Forelimb muscle (tissue), 1 donor: ENCODE results near the gene NTNG2. TPM values are rescaled to one million over a fixed set of nuclear protein-coding genes. Genes with fewer than 3 reads are reported as not detected.
A peak's percentile ranks its signal among the peaks of the same experiment; 100 is the strongest.
"Not testable (repeated sequence)": the region's sequence is repeated elsewhere in the genome, so short reads cannot be mapped to it uniquely, and the experiment has no call there.

Source experiments
- DNase-seq: peaks from one replicate; pipeline ENCODE4 v3.0.0-alpha.2; 2013; ENCODE audit warnings: low read depth
- polyA plus RNA-seq: library from polyadenylated mRNA; unstranded; fragments of 120-200 nt; gene quantifications from one replicate; pipeline ENCODE4 v1.2.1, GENCODE V29; 2013; ENCODE audit not compliant: insufficient read length

The NTNG2 gene, protein sequence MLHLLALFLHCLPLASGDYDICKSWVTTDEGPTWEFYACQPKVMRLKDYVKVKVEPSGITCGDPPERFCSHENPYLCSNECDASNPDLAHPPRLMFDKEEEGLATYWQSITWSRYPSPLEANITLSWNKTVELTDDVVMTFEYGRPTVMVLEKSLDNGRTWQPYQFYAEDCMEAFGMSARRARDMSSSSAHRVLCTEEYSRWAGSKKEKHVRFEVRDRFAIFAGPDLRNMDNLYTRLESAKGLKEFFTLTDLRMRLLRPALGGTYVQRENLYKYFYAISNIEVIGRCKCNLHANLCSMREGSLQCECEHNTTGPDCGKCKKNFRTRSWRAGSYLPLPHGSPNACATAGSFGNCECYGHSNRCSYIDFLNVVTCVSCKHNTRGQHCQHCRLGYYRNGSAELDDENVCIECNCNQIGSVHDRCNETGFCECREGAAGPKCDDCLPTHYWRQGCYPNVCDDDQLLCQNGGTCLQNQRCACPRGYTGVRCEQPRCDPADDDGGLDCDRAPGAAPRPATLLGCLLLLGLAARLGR
- polyA plus RNA-seq, result 0.25 TPM

DNA sequence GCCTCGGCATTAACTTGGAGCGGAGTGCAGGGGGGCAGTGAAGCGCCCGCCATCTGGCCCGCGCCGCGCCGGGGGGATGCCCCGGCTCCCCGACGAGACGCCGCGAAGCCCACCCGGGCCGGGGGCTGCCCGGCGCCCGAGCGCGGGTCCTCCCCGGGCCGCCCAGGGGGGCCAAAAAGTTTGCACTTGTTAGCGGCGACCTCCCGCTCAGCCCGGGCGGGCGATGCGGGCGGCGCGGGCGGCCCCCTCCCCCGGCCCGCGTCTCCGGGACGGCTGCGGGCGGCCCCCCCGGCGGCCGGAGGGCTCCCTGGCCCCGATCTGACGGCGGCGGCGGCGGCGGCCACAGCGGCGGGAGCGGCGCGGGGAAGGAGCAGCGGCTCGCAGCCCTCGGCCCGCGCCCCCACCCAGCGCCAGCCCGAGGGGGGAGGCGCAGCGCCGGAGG lies at the start of gene NTNG2:
Gene NTNG2, plus strand, starts transcription at position 316 of the 442 bp plus-strand sequence. CDS start 4,774 bp downstream, outside the sequence.
- no peak for DNase-seq

DNA sequence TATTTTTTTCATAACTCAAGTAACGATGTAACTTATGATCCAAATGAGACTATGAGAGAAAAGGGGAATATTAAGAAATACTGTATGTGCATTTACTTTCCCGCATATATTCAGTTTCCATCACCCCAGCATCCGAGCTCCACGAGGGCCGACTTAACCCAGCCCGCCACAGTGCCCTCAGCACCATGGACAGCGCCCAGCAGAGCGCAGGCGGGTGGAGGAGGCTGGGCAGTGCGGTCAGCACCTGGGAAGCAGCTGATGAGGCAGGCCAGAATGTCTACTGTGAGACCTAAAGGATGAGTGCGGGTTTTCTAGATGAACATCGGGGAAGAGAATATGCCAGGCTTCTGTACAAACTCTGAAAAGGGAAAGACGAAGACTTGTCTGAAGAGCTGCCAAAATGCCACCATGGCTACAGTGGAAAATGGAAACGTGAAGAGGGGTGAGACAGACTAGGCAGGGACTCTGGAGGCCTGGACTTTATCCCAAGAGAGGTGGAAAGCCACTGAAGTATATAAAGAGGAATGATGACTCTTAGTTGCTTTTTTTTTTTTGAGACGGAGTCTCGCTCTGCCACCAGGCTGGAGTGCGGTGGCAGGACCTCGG lies 47.7 kb upstream of the NTNG2 start:
- DNase-seq, result peak; percentile 22

DNA sequence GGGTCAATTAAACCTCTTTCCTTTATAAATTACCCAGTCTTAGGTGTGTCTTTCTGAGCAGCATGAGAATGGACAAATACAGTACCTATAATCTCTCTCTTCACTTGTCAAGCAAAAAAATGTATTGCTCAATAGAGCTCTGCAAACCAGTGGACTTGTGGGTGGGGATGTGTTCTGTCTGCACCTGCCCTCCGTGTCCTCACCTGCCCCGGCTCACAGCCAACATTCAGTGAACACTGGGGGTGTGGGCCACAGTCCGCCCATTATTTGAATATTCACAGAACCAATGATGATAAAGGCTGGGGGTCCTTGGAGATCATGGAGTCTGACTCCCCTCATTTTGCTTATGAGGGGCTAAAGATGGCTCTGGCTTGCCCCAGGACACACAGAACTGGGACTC lies 45.3 kb upstream of the NTNG2 start:
- DNase-seq, result no peak

DNA sequence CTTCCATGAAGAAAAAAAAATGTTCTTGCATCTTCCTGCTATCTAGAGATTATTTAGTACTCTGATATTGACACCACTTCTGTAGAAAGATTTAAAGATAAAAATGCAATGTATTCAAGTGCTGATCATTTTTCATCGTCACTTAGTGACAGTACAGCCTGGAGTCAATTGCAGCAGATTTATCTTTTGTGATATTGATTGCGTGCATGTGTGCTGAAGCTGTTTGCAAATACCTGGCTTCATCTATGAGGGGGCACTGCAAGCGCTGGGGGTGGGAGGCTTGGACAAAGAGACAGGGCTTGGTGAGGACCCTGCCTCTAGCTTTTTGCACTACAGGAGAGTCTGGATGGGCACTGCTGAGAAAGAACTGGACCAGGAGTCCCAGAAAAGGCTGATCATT lies 44.2 kb upstream of the NTNG2 start:
- DNase-seq, result no peak

DNA sequence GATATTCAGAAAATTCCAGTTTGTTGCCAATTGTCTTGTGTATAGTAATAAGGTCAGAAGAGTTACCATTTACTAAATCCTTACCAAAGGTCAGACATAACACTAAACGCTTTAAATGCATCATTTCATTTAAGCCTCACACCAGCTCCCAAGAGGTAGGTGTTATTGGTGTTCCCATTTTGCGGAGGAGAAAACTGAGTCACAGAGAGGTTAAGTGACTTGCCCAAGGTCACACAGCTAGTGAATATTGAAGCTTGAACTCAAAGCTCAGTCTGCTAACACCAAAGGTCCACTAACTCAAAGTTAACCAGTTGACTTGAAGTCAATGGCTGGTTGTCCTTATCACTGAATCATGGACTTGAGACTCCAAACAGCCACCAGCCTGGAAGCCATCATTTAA lies 40.8 kb upstream of the NTNG2 start:
- no peak for DNase-seq

DNA sequence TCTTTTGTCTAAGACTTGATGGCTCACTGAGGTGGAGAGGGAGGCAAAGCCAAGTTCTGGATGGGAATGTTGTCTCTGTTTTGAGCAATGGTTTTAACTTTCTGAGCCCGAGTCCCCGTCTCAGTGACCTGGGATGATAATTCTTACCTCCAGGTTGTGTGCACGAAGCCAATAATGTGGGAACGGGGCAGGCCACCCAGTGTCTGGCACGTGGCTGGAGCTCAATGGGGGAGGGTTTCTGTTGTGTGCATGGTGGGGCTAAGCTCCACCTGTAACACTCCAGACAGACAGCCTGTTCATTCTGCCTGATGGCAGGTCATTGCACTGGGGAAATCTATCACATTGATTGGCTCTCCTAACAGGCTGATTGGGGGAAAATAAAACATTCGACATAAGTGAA lies 37.1 kb upstream of the NTNG2 start:
- DNase-seq, result no peak

DNA sequence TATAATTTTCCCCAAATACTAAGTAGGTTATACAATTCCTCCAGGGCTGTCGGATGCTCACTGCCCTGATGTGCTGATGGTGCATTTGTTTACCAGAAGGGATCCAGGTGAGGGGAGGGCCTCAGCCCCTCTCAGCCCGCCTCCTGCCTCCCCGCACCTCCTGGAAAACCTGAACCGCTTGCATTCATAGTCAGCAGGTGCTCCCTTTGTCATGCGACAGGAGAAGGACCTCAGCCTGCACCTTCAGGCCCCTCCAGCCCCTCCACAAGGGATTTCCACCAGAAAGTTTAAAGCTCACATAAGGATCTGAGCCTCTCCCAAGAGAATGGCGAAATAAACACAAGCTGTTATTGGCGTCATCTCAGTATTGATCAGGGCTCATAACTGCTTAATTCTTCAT lies 36.5 kb upstream of the NTNG2 start:
- no peak for DNase-seq

DNA sequence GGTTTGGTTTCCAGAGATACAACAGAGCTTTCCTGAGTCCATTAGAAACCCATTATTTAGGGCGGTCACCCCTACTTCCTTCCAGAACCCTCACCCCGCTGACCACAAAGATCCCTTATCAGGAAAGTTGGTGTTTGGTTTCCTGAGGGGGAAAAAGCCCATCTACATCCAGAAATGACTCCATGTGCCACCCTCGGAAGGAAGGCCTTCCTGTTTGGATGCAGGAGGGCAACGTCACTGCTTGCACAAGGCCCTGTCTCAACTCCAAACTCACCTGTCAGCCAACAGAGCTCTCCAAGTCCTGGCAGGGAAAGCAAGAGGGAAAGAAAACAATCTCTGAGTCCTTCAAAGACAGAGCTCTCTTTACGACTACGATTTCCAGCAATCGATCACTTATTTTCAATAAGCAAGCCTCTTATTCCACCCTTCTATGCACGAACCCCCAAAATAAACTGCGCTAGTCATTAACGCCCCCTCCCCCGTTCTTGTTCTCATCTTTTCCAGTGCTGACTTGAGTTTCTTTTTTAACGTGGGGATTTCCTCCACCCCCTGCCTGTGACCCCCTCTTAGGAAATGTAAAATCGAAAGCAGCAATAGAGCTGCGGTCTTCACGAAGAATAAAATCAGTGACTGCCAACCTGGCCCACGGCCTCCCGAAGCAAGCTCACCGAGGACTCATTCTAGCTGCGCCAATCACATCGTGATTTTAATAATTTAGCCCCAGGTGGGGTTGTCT lies 35.7 kb upstream of the NTNG2 start:
- DNase-seq, result no peak

DNA sequence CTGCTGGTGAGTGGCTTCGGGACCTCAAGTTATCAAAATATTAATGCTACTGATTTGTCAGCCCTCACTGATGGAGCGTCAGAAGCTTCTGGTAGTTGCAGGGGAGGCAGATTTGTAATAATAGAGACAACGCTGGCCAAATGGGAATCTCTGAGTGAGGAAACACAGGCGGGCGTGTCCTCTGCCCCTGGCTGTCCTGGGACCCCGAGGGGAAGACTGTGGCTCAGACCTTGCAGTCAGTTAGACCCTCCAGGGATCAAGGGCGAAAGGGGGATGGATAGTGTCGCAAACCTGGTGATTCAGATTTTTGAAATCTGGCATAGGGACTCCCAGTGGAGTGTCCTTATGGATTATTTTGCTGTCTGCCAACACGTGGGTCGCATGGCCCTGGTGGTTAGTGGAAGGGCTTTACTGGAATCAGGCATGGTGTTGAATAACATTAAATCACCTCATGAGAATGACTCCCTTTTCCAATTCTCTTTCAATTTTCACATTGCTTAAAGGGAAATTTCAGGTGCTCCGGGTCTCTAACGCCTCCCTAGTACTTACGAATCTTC lies 35.1 kb upstream of the NTNG2 start:
- no peak for DNase-seq

DNA sequence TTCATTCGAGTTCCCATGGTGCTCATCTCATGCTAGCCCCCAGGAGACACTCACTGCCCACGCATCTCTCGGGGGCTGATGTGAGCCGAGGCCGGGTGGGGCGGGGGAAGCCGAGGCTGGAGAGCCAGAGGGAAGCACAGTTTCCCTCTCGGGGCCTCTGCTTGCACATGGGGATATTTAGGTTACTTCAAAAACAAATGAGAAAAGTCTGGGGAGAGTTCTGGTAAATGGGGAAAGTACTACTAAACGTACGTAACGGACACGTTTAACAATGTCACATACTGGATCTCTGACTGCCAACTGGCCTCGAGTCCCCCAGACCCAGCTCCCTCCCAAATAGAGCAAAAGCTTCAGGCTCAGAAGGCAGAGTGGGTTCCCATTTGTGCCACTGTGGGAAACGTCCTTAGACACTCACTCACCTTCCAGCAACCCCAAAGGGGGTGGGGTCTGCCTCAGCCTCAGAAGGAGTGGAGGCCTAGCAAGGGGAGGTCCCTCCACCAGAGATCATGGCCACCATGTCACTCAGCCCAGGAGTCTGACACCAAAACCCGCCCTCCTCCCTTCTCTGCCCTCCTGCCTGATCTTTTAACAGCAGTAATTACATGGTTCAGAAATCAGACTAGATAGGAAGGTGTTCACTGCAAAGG lies 33.8 kb upstream of the NTNG2 start:
- no peak for DNase-seq

DNA sequence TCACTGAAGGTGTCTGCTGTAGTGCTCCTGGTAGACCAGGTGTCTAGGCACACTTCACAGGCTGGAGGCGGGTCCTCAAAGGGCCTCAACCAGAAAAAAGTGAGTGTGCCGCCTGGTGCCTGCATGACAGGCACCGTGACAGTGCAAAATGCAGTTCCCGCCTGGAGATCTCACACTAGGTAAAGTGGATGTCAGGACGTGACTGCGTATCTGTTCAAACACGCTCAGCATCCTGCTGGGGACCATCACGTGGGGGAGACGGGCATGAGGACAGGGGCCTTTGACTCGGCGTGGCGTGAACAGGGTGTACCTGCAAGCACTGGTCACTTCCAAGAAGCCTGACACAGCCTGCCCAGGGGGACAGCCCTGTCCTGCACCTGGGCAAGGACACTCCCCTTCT lies 32.3 kb upstream of the NTNG2 start:
- DNase-seq, result no peak

DNA sequence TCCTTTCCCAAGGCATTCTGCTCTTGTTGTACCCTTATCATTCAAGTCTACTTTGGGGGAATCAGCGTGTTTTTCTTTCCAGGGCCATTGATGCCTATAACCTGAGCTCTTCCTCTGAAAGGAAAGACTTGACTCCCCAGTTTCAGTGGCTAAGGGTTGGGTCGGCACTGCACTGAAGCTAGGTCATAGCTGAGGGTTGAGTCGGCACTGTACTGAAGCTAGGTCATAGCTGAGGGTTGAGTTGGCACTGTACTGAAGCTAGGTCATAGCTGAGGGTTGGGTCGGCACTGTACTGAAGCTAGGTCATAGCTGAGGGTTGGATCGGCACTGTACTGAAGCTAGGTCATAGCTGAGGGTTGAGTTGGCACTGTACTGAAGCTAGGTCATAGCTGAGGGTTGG lies 27.8 kb upstream of the NTNG2 start:
- not testable (repeated sequence) for DNase-seq

DNA sequence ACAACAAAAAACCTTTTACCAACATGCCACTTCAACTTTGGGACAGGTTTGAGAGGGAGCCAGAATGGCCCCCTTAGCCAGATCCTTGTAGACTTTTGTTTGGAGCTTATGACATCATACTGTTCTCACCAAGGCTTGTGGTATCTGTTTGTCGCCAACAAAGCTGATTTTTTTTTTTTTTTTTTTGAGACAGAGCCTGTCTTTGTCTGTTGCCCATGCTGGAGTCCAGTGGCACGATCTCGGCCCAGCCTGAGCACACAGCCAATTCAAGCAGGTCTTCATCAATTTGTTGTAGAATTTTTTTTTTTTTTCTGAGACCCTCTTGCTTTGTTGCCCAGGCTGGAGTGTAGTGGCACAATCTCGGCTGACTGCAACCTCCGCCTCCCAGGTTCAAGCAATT lies 26.4 kb upstream of the NTNG2 start:
- no peak for DNase-seq

DNA sequence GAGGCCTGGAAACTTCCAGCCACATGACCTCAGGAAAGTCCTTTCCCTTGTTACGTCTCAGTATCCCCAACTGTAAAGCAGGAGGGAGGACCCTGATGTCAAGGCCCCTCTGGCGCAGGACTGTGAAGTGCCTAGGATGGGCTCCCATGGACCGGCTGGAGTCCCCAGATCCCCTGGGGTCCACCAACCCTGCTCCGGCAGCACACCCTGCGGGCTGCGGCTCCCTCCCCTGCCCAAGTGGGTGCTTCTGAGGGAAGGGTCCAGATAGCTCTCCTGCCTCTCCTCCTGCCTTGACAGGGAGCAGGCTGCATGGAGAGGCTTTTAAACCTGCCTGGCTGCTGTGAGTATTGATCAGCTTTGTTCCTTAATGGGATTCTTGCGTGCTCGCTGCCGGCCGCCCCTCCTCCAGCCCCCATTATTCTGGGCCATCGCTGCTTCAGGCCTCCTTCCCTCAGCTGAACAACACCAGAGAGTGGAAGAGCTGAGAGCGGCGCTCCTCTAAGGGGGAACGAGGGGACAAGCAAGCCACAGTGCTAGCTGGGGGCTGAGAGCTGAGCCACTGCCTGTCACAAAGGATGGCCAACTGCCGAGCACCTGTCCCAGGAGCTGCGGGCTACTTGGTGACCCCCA lies 25.6 kb upstream of the NTNG2 start:
- DNase-seq, result no peak

DNA sequence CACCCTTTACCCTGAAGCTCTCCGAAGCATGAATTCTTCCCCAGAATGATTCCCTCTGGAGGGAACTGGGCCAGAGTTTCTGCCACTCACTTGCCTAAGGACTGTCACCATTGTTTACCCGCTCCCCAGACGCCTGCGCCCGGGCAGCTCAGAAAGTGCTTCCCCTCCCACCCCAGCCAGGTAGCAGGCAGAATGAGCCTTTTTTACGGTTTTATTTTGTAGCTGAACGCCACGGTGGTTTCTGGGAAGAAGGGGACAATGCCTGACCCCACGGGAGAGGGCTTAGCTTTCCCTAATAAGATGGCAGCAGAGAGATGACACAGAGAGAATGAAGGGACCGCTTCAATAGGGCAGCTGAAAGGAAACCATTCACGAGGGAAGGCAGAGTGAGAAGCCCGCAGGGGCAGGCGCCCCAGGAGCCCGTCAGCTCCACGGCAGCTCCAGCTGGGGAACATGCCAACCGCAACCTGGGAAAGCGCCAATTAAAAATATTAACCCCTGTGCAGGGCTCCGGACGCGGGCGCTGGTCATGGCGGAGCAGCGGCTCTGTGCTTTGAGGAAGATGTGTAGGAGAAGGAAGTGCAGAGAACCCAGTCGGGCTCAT lies 20.4 kb upstream of the NTNG2 start:
- DNase-seq, result no peak

DNA sequence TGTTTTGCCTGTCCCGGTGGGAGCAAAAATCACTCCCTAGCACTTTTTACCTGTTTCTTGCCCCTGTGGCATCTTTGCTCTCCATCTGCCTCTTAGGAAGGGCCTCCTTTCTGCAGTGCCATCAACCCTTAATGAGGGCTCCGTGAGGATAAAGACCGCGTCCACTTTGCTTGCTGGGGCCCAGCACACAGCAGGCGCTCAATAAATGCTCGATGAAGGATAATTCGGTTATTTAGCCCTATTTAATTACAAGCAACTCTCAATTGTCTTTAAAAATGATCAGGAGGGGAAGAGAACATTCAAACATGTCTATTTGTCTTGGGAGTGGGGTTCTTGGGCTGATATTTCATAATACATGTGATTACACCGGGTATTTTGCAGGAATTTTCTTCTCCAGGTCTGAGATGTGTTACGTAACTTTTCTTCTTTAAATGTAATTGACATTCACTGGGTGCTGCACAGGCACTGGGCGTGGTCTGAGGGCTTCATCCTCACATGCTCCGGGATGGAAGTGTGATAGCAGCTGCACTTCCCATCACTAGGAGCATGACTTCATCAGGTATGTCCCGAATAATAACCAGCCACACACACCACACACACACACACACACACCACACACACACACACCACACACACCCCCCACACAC lies 19.8 kb upstream of the NTNG2 start:
- DNase-seq, result no peak

DNA sequence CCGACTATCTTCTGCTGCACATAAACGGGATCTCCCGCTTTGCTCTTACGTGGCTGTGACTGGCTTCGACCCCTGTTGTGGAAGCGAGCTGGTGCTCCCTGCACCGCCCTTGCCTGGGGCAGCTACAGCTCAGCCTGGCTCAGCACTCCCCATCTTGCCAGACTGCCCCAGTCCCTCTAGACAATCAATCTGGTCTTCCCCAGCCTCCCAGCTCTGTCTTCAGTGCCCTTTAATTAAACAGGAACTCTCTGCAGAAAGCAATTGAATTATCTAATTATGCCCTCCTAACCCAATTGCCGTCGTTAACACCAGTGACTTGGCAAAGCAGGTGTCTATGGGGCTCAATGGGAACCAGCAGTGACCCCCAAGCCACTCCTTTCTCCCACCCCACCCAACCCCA lies 18.9 kb upstream of the NTNG2 start:
- DNase-seq, result no peak

DNA sequence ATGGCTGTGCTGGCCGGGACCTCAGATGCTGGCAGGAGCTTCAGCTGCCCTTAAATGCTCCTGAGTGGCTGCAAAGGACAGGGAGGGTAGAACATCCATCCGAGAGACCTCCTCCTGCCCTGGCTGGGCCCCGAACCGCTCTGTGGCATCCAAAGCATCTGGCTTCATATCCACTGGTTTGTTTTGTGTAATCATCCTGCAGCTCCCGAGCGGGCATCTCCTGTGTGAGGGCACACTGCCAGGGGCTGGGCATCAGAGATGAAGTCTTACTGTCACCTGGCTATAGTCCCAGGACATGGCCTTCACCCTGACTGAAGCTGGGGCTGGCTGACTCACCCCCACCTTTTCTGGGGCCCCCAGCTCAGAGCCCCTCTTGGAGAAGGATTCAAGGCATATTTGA lies 18.5 kb upstream of the NTNG2 start:
- DNase-seq, result no peak

DNA sequence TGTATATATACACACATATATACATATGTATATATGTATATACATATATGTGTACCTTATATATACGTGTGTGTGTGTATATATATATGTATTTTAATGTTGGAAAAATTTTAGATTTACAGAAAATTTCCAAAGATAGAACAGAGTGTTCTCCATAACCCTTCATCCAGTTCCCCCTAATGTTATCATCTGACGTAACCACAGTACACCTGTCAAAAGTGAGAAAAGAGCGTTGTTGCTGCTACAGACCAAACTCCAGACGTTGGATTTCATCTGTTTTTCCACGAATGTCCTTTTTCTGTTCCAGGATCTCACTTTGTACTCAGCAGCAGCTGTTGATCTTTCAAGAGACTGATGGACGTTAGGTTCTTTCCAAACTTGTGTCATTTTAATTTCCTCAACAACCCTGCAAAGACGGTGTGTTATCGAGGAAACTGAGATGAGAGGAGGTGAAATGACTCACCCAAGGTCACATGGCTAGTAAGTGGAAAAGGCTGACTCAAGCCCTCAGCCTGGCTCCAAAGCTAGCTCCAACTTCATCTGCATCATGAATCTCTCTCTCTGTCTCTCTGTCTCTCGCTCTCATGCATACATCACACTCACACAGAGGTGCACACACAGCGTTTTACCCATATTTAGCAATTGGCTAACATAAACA lies 17.0 kb upstream of the NTNG2 start:
- no peak for DNase-seq

DNA sequence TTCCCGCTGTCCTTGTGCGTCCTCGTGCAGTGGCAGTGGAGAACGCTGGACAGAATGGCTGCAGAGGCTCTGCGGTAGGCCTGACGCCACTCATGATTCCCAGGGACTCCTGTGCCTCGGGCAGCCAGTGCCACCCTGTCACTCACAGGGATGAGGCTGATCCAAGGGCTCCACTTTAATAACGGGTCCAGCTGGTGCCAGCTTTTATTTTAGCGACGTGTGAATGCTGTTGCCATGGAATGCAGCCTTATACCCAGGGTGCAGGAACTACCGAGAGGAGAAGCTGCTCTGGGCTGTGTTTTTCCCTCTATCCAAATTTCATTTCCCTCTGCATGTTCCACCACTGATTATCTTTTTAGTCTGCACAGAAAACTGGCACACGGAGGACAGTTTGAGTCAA lies 15.8 kb upstream of the NTNG2 start:
- no peak for DNase-seq
